A673 (cell line): Measurements from ENCODE around the gene HOOK2. TPM values are rescaled to one million over a fixed set of nuclear protein-coding genes. Genes with fewer than 3 reads are reported as not detected.

Experiments used
- BruUV-seq: library from RNA; stranded (reverse); fragments of 400-500 nt; replicated peaks from 2 replicates; lab custom pipeline; 2021; lab: Mats Ljungman, UMichigan
- CTCF ChIA-PET: fragments of 300-600 bp; sonication (Branson Sonifier 250); formaldehyde crosslinking; loops from one replicate; lab custom pipeline; 2022; ENCODE audit warnings: antibody characterized with exemption; lab: Charles Lee
- POLR2A ChIA-PET: fragments of 300-600 bp; sonication (Branson Sonifier 250); formaldehyde crosslinking; loops from one replicate; lab custom pipeline; 2022; ENCODE audit warnings: antibody characterized with exemption; ENCODE audit not compliant: low non-redundant PET; lab: Charles Lee
- DNase-seq: peaks from one replicate; pipeline ENCODE4 v3.0.0-alpha.2; 2015; ENCODE audit warnings: low spot score
- H3K27ac ChIP-seq: fragments of 200-600 bp; sonication (generic); 2 replicates; pipeline ENCODE4 v1.5.1; 2016; ENCODE audit warnings: mixed run types, low read depth, mild to moderate bottlenecking, mixed read lengths, antibody characterized with exemption, low read length; ENCODE audit not compliant: poor library complexity, severe bottlenecking
- H3K27me3 ChIP-seq: fragments of 200-600 bp; sonication (generic); replicated peaks from 2 replicates; pipeline ENCODE4 v1.6.1; 2017; ENCODE audit warnings: mixed run types, low read depth, mild to moderate bottlenecking, mixed read lengths, antibody characterized with exemption, low read length; ENCODE audit not compliant: insufficient read depth, poor library complexity
- H3K36me3 ChIP-seq: fragments of 200-600 bp; sonication (generic); 2 replicates; pipeline ENCODE4 v1.6.1; 2016; ENCODE audit warnings: mixed run types, mild to moderate bottlenecking, mixed read lengths, antibody characterized with exemption, low read length; ENCODE audit not compliant: insufficient read depth, poor library complexity, severe bottlenecking
- H3K4me1 ChIP-seq: fragments of 200-600 bp; sonication (generic); 2 replicates; pipeline ENCODE4 v1.6.1; 2017; ENCODE audit warnings: mixed run types, mild to moderate bottlenecking, mixed read lengths, antibody characterized with exemption, low read length; ENCODE audit not compliant: insufficient read depth, poor library complexity, severe bottlenecking
- H3K4me3 ChIP-seq: fragments of 200-600 bp; sonication (generic); 2 replicates; pipeline ENCODE4 v1.5.1; 2016; ENCODE audit warnings: low read depth, mixed run types, mild to moderate bottlenecking, mixed read lengths, low read length; ENCODE audit not compliant: poor library complexity, severe bottlenecking
- H3K9me3 ChIP-seq: fragments of 200-600 bp; sonication (generic); 2 replicates; pipeline ENCODE4 v1.6.1; 2016; ENCODE audit warnings: mixed run types, low read depth, mild to moderate bottlenecking, mixed read lengths, antibody characterized with exemption, low read length; ENCODE audit not compliant: poor library complexity, severe bottlenecking
- CTCF ChIP-seq: fragments of 300-800, 200-600 bp; sonication (generic); conservative IDR thresholded peaks from 2 replicates; pipeline ENCODE4 v1.5.1; 2017; ENCODE audit warnings: low read depth, mild to moderate bottlenecking, antibody characterized with exemption, low read length, moderate library complexity, mixed read lengths
- EZH2 ChIP-seq: fragments of 200-600 bp; sonication (generic); IDR thresholded peaks from 2 replicates; pipeline ENCODE4 v1.6.1; 2017; ENCODE audit warnings: borderline replicate concordance, low read depth, mild to moderate bottlenecking, mixed read lengths, antibody characterized with exemption, low read length; ENCODE audit not compliant: poor library complexity, severe bottlenecking
- intact Hi-C: fragments of 100-400 bp; cut with micrococcal nuclease; formaldehyde crosslinking; loops from one replicate; pipeline ENCODE4 v1.10.0; 2022; ENCODE audit not compliant: unreplicated experiment
- total RNA-seq: library from RNA; stranded (reverse); gene quantifications from 2 replicates; pipeline ENCODE4 v1.2.3, GENCODE V29; 2021

The HOOK2 gene
- total RNA-seq, 1 experiment from 2014 or later: 25.8 TPM

DNA sequence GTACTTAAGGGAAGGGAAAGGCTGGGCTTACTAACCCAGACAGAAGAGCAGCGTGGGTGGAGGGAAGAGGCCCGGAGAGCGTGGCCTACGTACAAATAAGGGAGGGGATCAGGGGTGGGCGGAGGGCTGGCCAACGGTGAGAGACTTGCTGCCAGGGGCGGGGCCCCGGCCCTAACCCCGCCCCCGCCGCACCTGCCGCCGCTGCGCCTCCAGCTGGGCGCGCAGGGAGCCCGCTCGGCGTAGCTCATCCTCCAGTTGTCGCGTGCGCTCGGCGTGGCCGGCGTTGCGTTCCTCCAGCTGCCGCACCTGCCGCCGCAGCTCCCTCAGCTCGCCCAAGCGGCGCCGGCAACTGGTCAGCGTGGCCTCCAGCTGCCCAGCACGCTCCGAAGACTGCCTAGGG is 5.7 kb downstream of the HOOK2 start:
- BruUV-seq: no TSS peak
- H3K4me3 ChIP-seq: no peak overlapping the region
- H3K27me3 ChIP-seq: no peaks in the 10 kb centered on the region
- H3K4me1 ChIP-seq: no peaks in the 10 kb centered on the region
- CTCF ChIA-PET: interaction anchor here (0.6 kb wide), 1 partner anchor 52 kb away, joined by 3 read pairs; no protein-coding TSS in a partner anchor
- TF ChIP-seq CTCF (no peak), EZH2 (no peak)
- intact Hi-C loops: no loop called here
- H3K27ac ChIP-seq: no peak overlapping the region
- no peaks in the 10 kb centered on the region for H3K9me3 ChIP-seq
- POLR2A ChIA-PET: no interaction called here
- no peaks in the 10 kb centered on the region for H3K36me3 ChIP-seq
- no peak for DNase-seq

DNA sequence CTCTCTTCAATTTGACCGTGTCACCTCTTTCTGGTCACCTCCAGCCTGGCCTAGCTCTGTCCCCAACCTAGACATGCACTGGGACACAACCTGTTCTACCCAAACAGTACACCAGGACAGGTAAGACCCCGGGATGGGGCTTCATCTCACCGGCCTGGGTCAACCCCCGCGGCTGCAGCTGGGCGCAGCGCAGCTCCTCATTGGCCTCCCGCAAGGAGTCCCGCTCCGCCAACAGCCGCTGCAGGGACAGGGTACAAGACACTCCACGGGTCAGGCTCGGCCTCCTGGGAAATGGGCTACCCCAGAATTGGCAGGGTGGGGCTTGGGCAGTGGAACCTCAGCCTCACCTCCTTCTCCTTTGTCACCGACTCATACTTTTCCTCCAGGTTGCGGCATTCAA is 7.7 kb downstream of the HOOK2 start:
- H3K4me3 ChIP-seq: no peak overlapping the region
- CTCF ChIA-PET: no interaction called here
- intact Hi-C loops: loop anchor here (2.0 kb wide), 2 partner anchors 29 to 79 kb away; no protein-coding TSS in a partner anchor
- DNase-seq: no peak
- H3K27me3 ChIP-seq: no peaks in the 10 kb centered on the region
- H3K27ac ChIP-seq: no peak overlapping the region
- TF ChIP-seq EZH2: no peak
- no peak for TF ChIP-seq CTCF
- H3K4me1 ChIP-seq: no peaks in the 10 kb centered on the region
- POLR2A ChIA-PET: interaction anchor here (0.6 kb wide), 1 partner anchor 14 kb away, joined by 7 read pairs; no protein-coding TSS in a partner anchor
- BruUV-seq: no TSS peak
- no peaks in the 10 kb centered on the region for H3K9me3 ChIP-seq
- no peaks in the 10 kb centered on the region for H3K36me3 ChIP-seq

DNA sequence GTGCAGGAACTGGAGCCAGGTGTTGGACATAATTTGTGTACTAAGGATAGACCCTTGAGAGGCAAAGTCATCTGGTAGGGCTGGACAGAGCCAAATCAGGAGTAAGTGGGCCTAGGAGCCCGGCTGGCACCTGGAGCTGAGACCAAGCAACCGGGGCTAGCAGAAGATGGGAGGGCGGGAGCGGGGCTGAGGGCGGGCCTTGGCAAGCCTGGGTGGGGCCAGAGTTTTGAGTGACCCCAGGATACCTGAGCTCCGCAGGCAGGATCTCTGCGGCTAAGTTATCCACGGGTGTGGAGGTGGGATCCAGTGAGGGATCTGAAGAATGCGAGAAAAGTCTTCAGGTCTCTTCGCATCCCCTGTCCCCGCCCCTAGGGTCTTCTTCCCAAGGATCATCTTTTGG is 8.2 kb downstream of the HOOK2 start:
- no TSS peak for BruUV-seq
- Histone ChIP-seq H3K9me3 (no peaks in the 10 kb centered on the region), H3K4me1 (no peaks in the 10 kb centered on the region), H3K27me3 (no peaks in the 10 kb centered on the region), H3K4me3 (no peak overlapping the region), H3K36me3 (no peaks in the 10 kb centered on the region), H3K27ac (no peak overlapping the region)
- ChIA-PET CTCF (interaction anchor here (0.6 to 2.6 kb wide), 2 partner anchors 8 to 11 kb away, joined by 8 to 14 read pairs; partner anchors contain the start of gene HOOK2), POLR2A (interaction anchor here (0.6 kb wide), 1 partner anchor 14 kb away, joined by 7 read pairs; no protein-coding TSS in a partner anchor)
- intact Hi-C loops: loop anchor here (2.0 kb wide), 2 partner anchors 30 to 80 kb away; no protein-coding TSS in a partner anchor
- DNase-seq: no peak
- TF ChIP-seq CTCF: no peak
- no peak for TF ChIP-seq EZH2
